Activated CD4-positive, alpha-beta memory T cell treated with anti-CD3 and anti-CD28 coated beads, Interleukin-2, amount 10 ng/mL, durations not matched to agents 7 days and 5 days (primary cell): Measurements from ENCODE around the gene TEX30. TPM values are rescaled to one million over a fixed set of nuclear protein-coding genes. Genes with fewer than 3 reads are reported as not detected.

Source experiments
- CTCF ChIA-PET: fragments of 350-600 bp; sonication (Branson Sonifier 250); formaldehyde crosslinking; loops from one replicate; lab custom pipeline; 2021; ENCODE audit warnings: antibody characterized with exemption, inconsistent platforms; lab: Charles Lee
- POLR2A ChIA-PET: fragments of 350-600 bp; sonication (Branson Sonifier 250); formaldehyde crosslinking; loops from one replicate; lab custom pipeline; 2021; ENCODE audit warnings: antibody characterized with exemption; lab: Charles Lee
- DNase-seq: peaks from one replicate; pipeline ENCODE4 v3.0.0-alpha.2; 2020
- H3K27ac Mint-ChIP-seq: one replicate; pipeline ENCODE4 v1.8.0; 2021; ENCODE audit warnings: mild to moderate bottlenecking, mixed read lengths
- H3K27me3 Mint-ChIP-seq: one replicate; pipeline ENCODE4 v1.8.0; 2021; ENCODE audit warnings: mixed read lengths
- H3K36me3 Mint-ChIP-seq: one replicate; pipeline ENCODE4 v1.8.0; 2021; ENCODE audit warnings: low read depth, mixed read lengths
- H3K4me1 Mint-ChIP-seq: one replicate; pipeline ENCODE4 v1.8.0; 2021; ENCODE audit warnings: mixed read lengths
- H3K4me3 Mint-ChIP-seq: one replicate; pipeline ENCODE4 v1.8.0; 2021; ENCODE audit warnings: mild to moderate bottlenecking, mixed read lengths
- H3K9me3 Mint-ChIP-seq: one replicate; pipeline ENCODE4 v1.8.0; 2021; ENCODE audit warnings: mixed read lengths
- total RNA-seq, 2 experiments: library from RNA; stranded (reverse); gene quantifications; one replicate each; pipeline ENCODE4 v1.2.3, GENCODE V29; 2021

TEX30 gene
- total RNA-seq, 2 experiments from 2014 or later: 35.0 to 36.6 TPM

- H3K4me1 Mint-ChIP-seq: no peaks in the 10 kb centered on the region
- ChIA-PET POLR2A (no interaction called here), CTCF (interaction anchor here (1.3 kb wide), 1 partner anchor 165 kb away, joined by 4 read pairs; no protein-coding TSS in a partner anchor)
- H3K36me3 Mint-ChIP-seq: no peaks in the 10 kb centered on the region
- H3K4me3 Mint-ChIP-seq: no peak overlapping the region
- no peaks in the 10 kb centered on the region for H3K27me3 Mint-ChIP-seq
- DNase-seq: no peak
- no peaks in the 10 kb centered on the region for H3K9me3 Mint-ChIP-seq
- no peak overlapping the region for H3K27ac Mint-ChIP-seq
These were observed 16.6 kb downstream of the TEX30 start for GRCh38 chr13:102757006-102757405.

DNA sequence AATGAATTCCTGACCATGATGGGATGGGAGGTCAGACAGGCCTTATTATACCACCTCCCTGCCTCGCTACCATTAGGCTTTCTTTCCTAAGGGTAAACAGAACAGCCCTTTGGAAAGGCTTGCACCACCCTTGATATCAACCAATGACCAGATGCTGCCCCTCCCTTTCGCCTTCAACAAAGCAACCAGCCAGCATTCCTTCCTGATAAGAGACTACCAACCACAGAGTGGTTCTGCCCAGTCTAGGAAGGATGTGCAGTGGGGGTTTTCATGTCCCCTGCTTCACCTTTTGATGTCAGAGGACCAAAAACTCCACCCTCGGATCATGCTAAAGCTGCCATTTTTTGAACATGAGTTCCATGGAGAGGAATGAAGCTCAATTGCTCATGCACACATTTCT lies 21.7 kb downstream of the TEX30 start:
- no peak for DNase-seq
- peaks cover 16% of the 10 kb centered on the region for H3K27me3 Mint-ChIP-seq
- ChIA-PET POLR2A (no interaction called here), CTCF (no interaction called here)
- H3K4me3 Mint-ChIP-seq: no peak overlapping the region
- no peak overlapping the region for H3K27ac Mint-ChIP-seq
- peaks cover 3% of the 10 kb centered on the region for H3K36me3 Mint-ChIP-seq
- H3K4me1 Mint-ChIP-seq: no peaks in the 10 kb centered on the region
- peaks cover 1% of the 10 kb centered on the region for H3K9me3 Mint-ChIP-seq

DNA sequence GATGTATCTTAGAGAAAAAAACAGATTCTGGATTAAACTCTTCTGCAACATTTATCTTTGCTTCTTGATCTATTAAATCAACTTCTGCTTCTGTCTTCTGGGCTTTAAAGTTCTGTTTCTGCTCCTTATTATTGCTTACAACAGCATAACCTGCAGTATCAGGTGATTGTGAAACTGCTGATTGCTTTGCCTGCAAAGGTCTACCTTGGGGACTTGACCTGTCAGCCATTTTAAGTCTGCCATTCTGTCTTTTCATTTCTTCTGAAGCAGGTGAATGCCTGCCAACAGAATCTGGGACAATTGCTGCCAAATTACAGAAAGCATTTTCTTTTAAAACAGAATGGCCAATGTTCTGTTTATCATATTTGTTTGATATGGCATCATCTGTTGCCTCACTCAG lies 31.1 kb downstream of the TEX30 start:
- Mint-ChIP-seq H3K4me3 (no peak overlapping the region), H3K27me3 (peaks cover 55% of the 10 kb centered on the region), H3K36me3 (peaks cover 4% of the 10 kb centered on the region), H3K27ac (no peak overlapping the region), H3K9me3 (peaks cover 16% of the 10 kb centered on the region), H3K4me1 (no peaks in the 10 kb centered on the region)
- POLR2A ChIA-PET: no interaction called here
- DNase-seq: no peak
- CTCF ChIA-PET: no interaction called here

- DNase-seq: no peak
- Mint-ChIP-seq H3K9me3 (peaks cover 16% of the 10 kb centered on the region), H3K27me3 (peaks cover 53% of the 10 kb centered on the region), H3K4me1 (no peaks in the 10 kb centered on the region), H3K36me3 (peaks cover 4% of the 10 kb centered on the region), H3K4me3 (no peak overlapping the region), H3K27ac (no peak overlapping the region)
- ChIA-PET CTCF (no interaction called here), POLR2A (no interaction called here)
These were observed 31.5 kb downstream of the TEX30 start for GRCh38 chr13:102742101-102742500.

DNA sequence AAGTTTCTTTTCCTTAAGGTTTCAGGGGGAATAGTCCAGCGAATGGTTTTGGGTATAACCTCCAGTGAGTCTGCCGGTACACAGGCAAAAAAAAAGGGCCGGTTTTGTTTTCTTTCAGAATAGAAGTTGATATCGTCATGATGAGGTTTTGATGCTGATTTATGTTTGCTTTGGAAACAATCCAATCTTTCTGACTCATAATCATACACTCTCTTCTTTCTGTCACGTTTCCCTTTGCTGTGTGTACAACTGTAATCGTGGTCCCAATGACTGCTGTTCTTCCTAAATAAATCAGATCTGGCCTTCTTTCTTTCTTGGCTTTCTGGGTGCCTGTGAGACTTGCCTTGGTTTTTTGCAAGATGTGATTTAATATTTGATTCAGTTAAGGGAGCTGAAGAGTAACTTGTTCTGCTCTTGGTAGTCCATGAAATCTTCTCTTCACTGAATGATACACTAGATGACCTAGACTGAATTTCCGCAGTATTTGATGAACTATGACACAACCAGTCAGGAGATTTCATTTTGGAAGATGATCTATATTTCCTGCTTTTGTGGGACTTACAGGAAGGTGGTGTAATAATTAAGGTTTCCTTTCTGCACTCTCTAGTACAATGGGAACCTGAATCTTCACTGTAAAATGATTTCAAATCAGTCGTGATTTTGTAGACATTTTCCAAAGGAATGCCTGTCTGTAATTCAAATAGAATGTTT lies 43.9 kb downstream of the TEX30 start:
- H3K36me3 Mint-ChIP-seq: no peaks in the 10 kb centered on the region
- no peak overlapping the region for H3K27ac Mint-ChIP-seq
- CTCF ChIA-PET: no interaction called here
- H3K9me3 Mint-ChIP-seq: no peaks in the 10 kb centered on the region
- H3K27me3 Mint-ChIP-seq: peaks cover 22% of the 10 kb centered on the region
- H3K4me1 Mint-ChIP-seq: peaks cover 2% of the 10 kb centered on the region
- POLR2A ChIA-PET: interaction anchor here (1.1 kb wide), 1 partner anchor 10 kb away, joined by 3 read pairs; no protein-coding TSS in a partner anchor
- DNase-seq: no peak
- H3K4me3 Mint-ChIP-seq: no peak overlapping the region

DNA sequence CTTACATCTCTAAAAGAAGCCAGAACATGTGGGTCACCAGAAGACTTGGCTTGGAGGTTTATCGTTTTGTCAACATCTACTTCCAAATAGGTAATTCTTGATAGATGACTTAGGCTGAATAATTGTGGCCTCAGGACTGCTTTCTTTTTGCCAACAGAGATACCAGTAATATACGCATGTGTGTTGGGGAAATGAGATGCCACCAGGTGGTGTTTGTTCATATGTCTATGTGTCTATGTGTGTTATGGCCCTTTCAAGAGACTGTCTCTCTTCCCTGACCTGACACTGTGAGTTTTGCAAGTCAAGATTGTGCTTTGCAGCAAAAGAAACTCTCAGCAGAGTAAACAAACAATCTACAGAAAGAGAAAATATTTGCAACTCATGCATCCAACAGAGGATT lies 47.2 kb downstream of the TEX30 start:
- Mint-ChIP-seq H3K9me3 (no peaks in the 10 kb centered on the region), H3K27me3 (peaks cover 23% of the 10 kb centered on the region), H3K36me3 (no peaks in the 10 kb centered on the region), H3K4me1 (peaks cover 6% of the 10 kb centered on the region), H3K4me3 (no peak overlapping the region), H3K27ac (no peak overlapping the region)
- ChIA-PET CTCF (interaction anchor here (1.2 to 2.4 kb wide), 2 partner anchors 121 to 134 kb away, joined by 4 to 16 read pairs; no protein-coding TSS in a partner anchor), POLR2A (no interaction called here)
- no peak for DNase-seq

DNA sequence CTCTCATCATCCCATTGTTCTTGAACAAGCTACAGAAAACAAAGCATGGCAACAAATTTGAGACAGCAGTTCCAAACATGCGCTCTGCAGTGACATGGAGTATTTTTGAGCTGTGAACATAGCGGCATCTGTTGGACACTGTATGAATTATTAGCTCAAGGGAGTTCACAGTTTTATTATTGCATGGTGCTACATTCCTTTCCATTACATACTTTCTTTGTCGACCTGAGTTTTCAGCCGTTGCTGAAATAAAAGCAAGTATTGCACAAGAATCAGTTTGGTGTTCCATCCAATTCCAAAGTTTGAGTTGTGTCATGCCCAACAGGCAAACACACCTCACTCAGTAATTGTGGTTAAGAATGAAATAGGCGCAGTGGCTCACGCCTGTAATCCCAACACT lies 48.7 kb downstream of the TEX30 start:
- CTCF ChIA-PET: interaction anchor here (0.7 to 2.4 kb wide), 12 partner anchors 44 to 978 kb away, joined by 3 to 20 read pairs (median 4); partner anchors contain the start of genes TEX30 and TPP2
- Mint-ChIP-seq H3K27ac (no peak overlapping the region), H3K27me3 (peaks cover 15% of the 10 kb centered on the region), H3K36me3 (no peaks in the 10 kb centered on the region), H3K4me3 (no peak overlapping the region), H3K9me3 (no peaks in the 10 kb centered on the region), H3K4me1 (peaks cover 6% of the 10 kb centered on the region)
- POLR2A ChIA-PET: interaction anchor here (0.6 kb wide), 1 partner anchor 120 kb away, joined by 3 read pairs; the partner anchor contains the start of gene ERCC5
- DNase-seq: no peak

DNA sequence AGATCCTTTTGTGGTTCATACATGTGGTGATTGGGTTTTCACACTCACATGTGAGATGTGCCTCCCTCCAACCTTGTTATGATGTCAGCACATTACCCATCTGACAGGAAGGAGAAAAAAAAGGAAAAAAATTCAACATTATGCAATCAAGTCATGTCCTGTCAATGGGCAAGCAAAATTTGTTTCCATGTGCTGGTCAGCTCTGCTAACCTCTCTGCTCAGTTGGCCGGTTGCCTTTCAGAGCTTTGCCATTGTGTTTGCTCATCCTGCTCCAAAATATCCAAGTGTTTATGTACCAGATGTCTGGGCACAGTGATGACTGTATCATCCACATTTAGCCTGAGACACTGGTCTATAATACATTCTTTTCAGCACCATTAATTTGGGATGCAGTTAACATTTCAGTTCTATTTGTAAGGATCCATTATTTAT lies 51.8 kb downstream of the TEX30 start:
- H3K27ac Mint-ChIP-seq: no peak overlapping the region
- no peak for DNase-seq
- no peaks in the 10 kb centered on the region for H3K9me3 Mint-ChIP-seq
- CTCF ChIA-PET: no interaction called here
- H3K4me3 Mint-ChIP-seq: no peak overlapping the region
- peaks cover 6% of the 10 kb centered on the region for H3K27me3 Mint-ChIP-seq
- H3K36me3 Mint-ChIP-seq: no peaks in the 10 kb centered on the region
- POLR2A ChIA-PET: interaction anchor here (1.5 to 1.6 kb wide), 2 partner anchors 78 to 123 kb away, joined by 3 to 4 read pairs; no protein-coding TSS in a partner anchor
- peaks cover 4% of the 10 kb centered on the region for H3K4me1 Mint-ChIP-seq

DNA sequence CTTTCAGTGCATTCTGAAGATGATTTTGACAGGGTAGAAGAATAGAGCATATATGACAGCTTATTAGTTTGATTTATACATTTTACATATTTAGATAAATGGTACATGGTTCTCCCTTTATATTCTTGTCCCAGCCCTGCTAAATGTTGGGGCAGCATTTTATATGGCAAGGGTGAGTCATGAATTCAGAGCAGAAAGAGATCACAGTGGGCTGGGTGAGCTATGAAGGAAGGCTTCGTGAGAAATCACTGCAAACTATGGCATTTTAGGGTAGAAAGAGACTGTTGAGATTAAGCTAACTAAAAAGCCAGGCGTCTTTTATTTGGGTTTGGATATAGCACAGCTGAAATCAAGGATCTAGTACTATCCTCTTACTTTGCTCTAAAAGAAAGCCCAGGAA lies 54.8 kb downstream of the TEX30 start:
- Mint-ChIP-seq H3K9me3 (no peaks in the 10 kb centered on the region), H3K36me3 (no peaks in the 10 kb centered on the region)
- POLR2A ChIA-PET: interaction anchor here (1.0 kb wide), 1 partner anchor 12 kb away, joined by 3 read pairs; no protein-coding TSS in a partner anchor

More for the DNA sequence above, 54.8 kb downstream of the TEX30 start:
- Mint-ChIP-seq H3K4me1 (peaks cover 4% of the 10 kb centered on the region), H3K4me3 (no peak overlapping the region), H3K27ac (no peak overlapping the region), H3K27me3 (peaks cover 8% of the 10 kb centered on the region)
- no peak for DNase-seq
- CTCF ChIA-PET: no interaction called here

Other genes with a start within 250 kb of the TEX30 start
- gene TPP2, start 176.8 kb downstream of the TEX30 start, total RNA-seq: 10 to 100 TPM; 86.2 to 96.8 TPM
- not detected for gene METTL21C, start 78.7 kb downstream of the TEX30 start, total RNA-seq
- gene POGLUT2, start 25.2 kb upstream of the TEX30 start, total RNA-seq: 10 to 100 TPM; 10.4 to 10.5 TPM
- 10 to 100 TPM; 28.8 to 32.1 TPM for gene BIVM, start 25.3 kb upstream of the TEX30 start, total RNA-seq
- 10 to 100 TPM; 82.3 to 89.9 TPM for gene ERCC5, start 72.2 kb upstream of the TEX30 start, total RNA-seq